Astrocyte (in vitro differentiated cells and primary cell): Measurements from ENCODE around the gene NPHP1. TPM values are rescaled to one million over a fixed set of nuclear protein-coding genes. Genes with fewer than 3 reads are reported as not detected.

Experiments used
- DNase-seq: peaks from one replicate; pipeline ENCODE4 v3.0.0-alpha.2; 2010; ENCODE audit warnings: low read depth
- FAIRE-seq: peaks from 2 replicates; lab custom pipeline; 2011; peaks lifted over from hg19 to GRCh38; lab: Jason Lieb, UNC
- H2AFZ ChIP-seq: 2 replicates; pipeline ENCODE4 v1.6.0; 2012; ENCODE audit warnings: low read depth, low read length, inconsistent platforms
- H3K27ac ChIP-seq: 2 replicates; pipeline ENCODE4 v1.5.1; 2011; ENCODE audit warnings: low read depth, low read length, inconsistent platforms
- H3K27me3 ChIP-seq: 2 replicates; pipeline ENCODE4 v1.6.0; 2011; ENCODE audit warnings: low read length, inconsistent platforms; ENCODE audit not compliant: insufficient read depth
- H3K36me3 ChIP-seq: 2 replicates; pipeline ENCODE4 v1.5.1; 2011; ENCODE audit warnings: low read length, inconsistent platforms; ENCODE audit not compliant: insufficient read depth
- H3K4me1 ChIP-seq: 2 replicates; pipeline ENCODE4 v1.5.1; 2011; ENCODE audit warnings: low read length, inconsistent platforms; ENCODE audit not compliant: insufficient read depth
- H3K4me2 ChIP-seq: 2 replicates; pipeline ENCODE4 v1.6.0; 2012; ENCODE audit warnings: low read length, inconsistent platforms
- H3K4me3 ChIP-seq: 2 replicates; pipeline ENCODE4 v1.5.1; 2011; ENCODE audit warnings: low read depth, mild to moderate bottlenecking, low read length, inconsistent platforms; ENCODE audit not compliant: insufficient read depth
- H3K79me2 ChIP-seq: 2 replicates; pipeline ENCODE4 v1.6.0; 2012; ENCODE audit warnings: mild to moderate bottlenecking, low read length, inconsistent platforms; ENCODE audit not compliant: insufficient read depth
- H3K9ac ChIP-seq: 2 replicates; pipeline ENCODE4 v1.6.0; 2012; ENCODE audit warnings: mild to moderate bottlenecking, low read length, inconsistent platforms
- H3K9me3 ChIP-seq: 2 replicates; pipeline ENCODE4 v1.5.1; 2012; ENCODE audit warnings: low read depth, mild to moderate bottlenecking, low read length, inconsistent platforms; ENCODE audit not compliant: insufficient read depth
- H4K20me1 ChIP-seq: 2 replicates; pipeline ENCODE4 v1.6.0; 2012; ENCODE audit warnings: low read length, inconsistent platforms; ENCODE audit not compliant: insufficient read depth
- H3K27ac Mint-ChIP-seq: one replicate; pipeline ENCODE4 v1.8.0; 2021; ENCODE audit warnings: mild to moderate bottlenecking, mixed read lengths; ENCODE audit not compliant: unreplicated experiment
- H3K27me3 Mint-ChIP-seq: one replicate; pipeline ENCODE4 v1.8.0; 2021; ENCODE audit warnings: low read depth, mixed read lengths; ENCODE audit not compliant: unreplicated experiment
- H3K36me3 Mint-ChIP-seq: one replicate; pipeline ENCODE4 v1.8.0; 2021; ENCODE audit warnings: low read depth, mixed read lengths; ENCODE audit not compliant: unreplicated experiment
- H3K4me1 Mint-ChIP-seq: one replicate; pipeline ENCODE4 v1.8.0; 2021; ENCODE audit warnings: low read depth, mixed read lengths; ENCODE audit not compliant: unreplicated experiment
- H3K4me3 Mint-ChIP-seq: one replicate; pipeline ENCODE4 v1.8.0; 2021; ENCODE audit warnings: mild to moderate bottlenecking, moderate library complexity, mixed read lengths; ENCODE audit not compliant: unreplicated experiment
- H3K9me3 Mint-ChIP-seq: one replicate; pipeline ENCODE4 v1.8.0; 2021; ENCODE audit warnings: mild to moderate bottlenecking, mixed read lengths; ENCODE audit not compliant: unreplicated experiment
- EZH2 ChIP-seq: IDR thresholded peaks from 2 replicates; pipeline ENCODE4 v1.6.1; 2012; ENCODE audit warnings: mild to moderate bottlenecking, low read length, inconsistent platforms; ENCODE audit not compliant: insufficient read depth
- total RNA-seq: library from RNA; stranded (reverse); gene quantifications from 2 replicates; pipeline ENCODE4 v1.2.1, GENCODE V29; 2021
- TF ChIP-seq, protein P1 (sequence below): IDR thresholded peaks from 2 replicates; pipeline ENCODE4 v1.5.1; 2011; ENCODE audit warnings: low read depth, mild to moderate bottlenecking, inconsistent platforms, low read length, moderate library complexity; ENCODE audit not compliant: insufficient read depth

NPHP1 gene
- total RNA-seq, 1 donor from 2014 or later, result 3.3 TPM

DNA sequence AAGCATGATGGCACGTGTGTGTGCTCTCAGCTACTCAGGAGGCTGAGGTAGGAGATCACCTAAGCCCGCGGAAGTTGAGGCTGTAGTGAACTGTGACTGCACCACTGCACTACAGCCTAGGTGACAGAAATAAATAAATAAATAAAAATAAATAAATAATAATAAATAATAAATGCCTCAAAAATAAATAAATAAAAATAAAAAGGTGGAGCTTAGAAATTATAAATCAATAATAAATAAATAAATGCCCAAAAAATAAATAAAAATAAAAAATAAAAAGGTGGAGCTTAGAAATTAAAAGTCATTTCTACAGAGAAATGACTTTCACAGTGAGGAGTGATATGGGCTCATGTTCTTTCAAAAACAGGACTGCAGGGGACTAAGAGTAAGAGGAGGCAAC lies 83.2 kb downstream of the NPHP1 start:
- no peaks in the 10 kb centered on the region for H3K36me3 Mint-ChIP-seq
- peaks cover 21% of the 10 kb centered on the region for H3K4me1 ChIP-seq

GRCh38 chr2:110121052-110121334 lies 83.8 kb downstream of the NPHP1 start:
- Mint-ChIP-seq H3K27me3 (peaks cover 45% of the 10 kb centered on the region), H3K36me3 (no peaks in the 10 kb centered on the region), H3K4me1 (peaks cover 12% of the 10 kb centered on the region), H3K4me3 (no peak overlapping the region), H3K27ac (no peak overlapping the region), H3K9me3 (no peaks in the 10 kb centered on the region)
- TF ChIP-seq EZH2, result no peak
- TF ChIP-seq, protein P1, sequence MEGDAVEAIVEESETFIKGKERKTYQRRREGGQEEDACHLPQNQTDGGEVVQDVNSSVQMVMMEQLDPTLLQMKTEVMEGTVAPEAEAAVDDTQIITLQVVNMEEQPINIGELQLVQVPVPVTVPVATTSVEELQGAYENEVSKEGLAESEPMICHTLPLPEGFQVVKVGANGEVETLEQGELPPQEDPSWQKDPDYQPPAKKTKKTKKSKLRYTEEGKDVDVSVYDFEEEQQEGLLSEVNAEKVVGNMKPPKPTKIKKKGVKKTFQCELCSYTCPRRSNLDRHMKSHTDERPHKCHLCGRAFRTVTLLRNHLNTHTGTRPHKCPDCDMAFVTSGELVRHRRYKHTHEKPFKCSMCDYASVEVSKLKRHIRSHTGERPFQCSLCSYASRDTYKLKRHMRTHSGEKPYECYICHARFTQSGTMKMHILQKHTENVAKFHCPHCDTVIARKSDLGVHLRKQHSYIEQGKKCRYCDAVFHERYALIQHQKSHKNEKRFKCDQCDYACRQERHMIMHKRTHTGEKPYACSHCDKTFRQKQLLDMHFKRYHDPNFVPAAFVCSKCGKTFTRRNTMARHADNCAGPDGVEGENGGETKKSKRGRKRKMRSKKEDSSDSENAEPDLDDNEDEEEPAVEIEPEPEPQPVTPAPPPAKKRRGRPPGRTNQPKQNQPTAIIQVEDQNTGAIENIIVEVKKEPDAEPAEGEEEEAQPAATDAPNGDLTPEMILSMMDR, result no peak
- no peak for DNase-seq
- FAIRE-seq, result no peak
- Histone ChIP-seq H3K9me3 (no peaks in the 10 kb centered on the region), H3K4me1 (peaks cover 15% of the 10 kb centered on the region), H3K4me3 (no peak overlapping the region), H3K27me3 (no peaks in the 10 kb centered on the region), H3K79me2 (no peaks in the 10 kb centered on the region), H2AFZ (no peak overlapping the region), H3K27ac (no peak overlapping the region), H4K20me1 (no peaks in the 10 kb centered on the region), H3K9ac (no peak overlapping the region), H3K36me3 (no peaks in the 10 kb centered on the region), H3K4me2 (no peak overlapping the region)

More for the DNA sequence above, 83.2 kb downstream of the NPHP1 start:
- Histone ChIP-seq H2AFZ (no peak overlapping the region), H4K20me1 (no peaks in the 10 kb centered on the region), H3K4me3 (no peak overlapping the region), H3K27me3 (no peaks in the 10 kb centered on the region), H3K27ac (no peak overlapping the region), H3K79me2 (no peaks in the 10 kb centered on the region), H3K9me3 (no peaks in the 10 kb centered on the region), H3K9ac (no peak overlapping the region), H3K4me2 (no peak overlapping the region), H3K36me3 (no peaks in the 10 kb centered on the region)
- H3K4me3 Mint-ChIP-seq, result no peak overlapping the region
- TF ChIP-seq, protein P1, result no peak
- TF ChIP-seq EZH2, result no peak
- H3K27me3 Mint-ChIP-seq, result peaks cover 39% of the 10 kb centered on the region
- no peak for DNase-seq
- no peaks in the 10 kb centered on the region for H3K9me3 Mint-ChIP-seq
- peaks cover 15% of the 10 kb centered on the region for H3K4me1 Mint-ChIP-seq
- FAIRE-seq, result no peak
- no peak overlapping the region for H3K27ac Mint-ChIP-seq

DNA sequence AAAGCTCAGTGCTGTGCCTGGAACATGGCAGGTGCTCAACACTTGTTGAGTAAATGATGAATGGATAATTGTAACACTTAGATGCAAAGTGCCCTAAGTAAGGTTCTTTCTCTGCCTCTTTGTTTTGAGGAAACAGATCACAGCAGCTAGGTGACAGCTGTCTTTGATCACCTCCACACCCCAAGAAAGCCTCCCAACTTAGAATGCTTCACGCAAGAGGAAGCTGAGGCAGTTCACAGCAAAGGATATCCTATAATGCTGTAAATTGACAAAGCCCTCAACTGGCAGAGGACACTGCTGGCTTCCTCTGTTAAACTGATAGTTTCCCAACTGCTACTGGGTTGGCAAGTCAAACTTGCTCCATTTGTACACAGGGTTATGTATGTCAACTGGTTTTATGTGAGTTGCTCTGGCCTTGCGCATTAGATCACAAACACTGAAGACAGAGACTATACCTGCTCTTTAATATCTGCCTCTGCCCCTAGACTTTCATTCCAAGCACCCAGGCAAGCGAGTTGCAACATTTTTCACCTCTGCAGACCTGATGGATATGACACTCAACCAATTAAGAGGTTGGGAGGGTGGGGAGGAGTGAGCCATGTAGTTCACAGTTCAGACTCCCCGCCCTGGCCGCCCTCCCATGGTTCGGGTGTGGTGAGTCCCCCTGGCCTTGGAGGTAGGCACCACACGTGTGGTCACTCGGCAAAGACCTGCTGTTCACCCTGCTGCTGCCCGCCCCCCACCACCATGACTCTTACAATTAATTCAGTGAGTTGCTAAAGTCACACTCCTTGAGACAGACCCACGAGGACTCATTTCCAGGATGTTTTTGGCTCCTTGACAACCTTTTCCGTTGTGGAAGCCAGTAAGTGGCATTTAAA lies 84.4 kb downstream of the NPHP1 start:
- H3K36me3 ChIP-seq, result no peaks in the 10 kb centered on the region
- H3K79me2 ChIP-seq, result peaks cover 1% of the 10 kb centered on the region
- Mint-ChIP-seq H3K27me3 (peaks cover 46% of the 10 kb centered on the region), H3K36me3 (no peaks in the 10 kb centered on the region), H3K4me3 (no peak overlapping the region), H3K4me1 (peaks cover 6% of the 10 kb centered on the region), H3K9me3 (no peaks in the 10 kb centered on the region), H3K27ac (no peak overlapping the region)
- H2AFZ ChIP-seq, result peak overlapping the region; percentile 13
- no peaks in the 10 kb centered on the region for H4K20me1 ChIP-seq
- no peak for DNase-seq
- no peaks in the 10 kb centered on the region for H3K9me3 ChIP-seq
- FAIRE-seq, result no peak
- peaks cover 9% of the 10 kb centered on the region for H3K4me1 ChIP-seq
- H3K27me3 ChIP-seq, result no peaks in the 10 kb centered on the region
- H3K4me3 ChIP-seq, result no peak overlapping the region
- no peak overlapping the region for H3K4me2 ChIP-seq
- H3K27ac ChIP-seq, result no peak overlapping the region
- no peak overlapping the region for H3K9ac ChIP-seq
- TF ChIP-seq EZH2, result no peak
- TF ChIP-seq, protein P1, result no peak
